Naive thymus-derived CD8-positive, alpha-beta T cell (primary cell): Measurements from ENCODE around the gene RIOX2. TPM values are rescaled to one million over a fixed set of nuclear protein-coding genes. Genes with fewer than 3 reads are reported as not detected.

Experiments used
- ATAC-seq, 2 donors: fragments of 150-1000 bp; cut with Tn5 transposase in 1 of 2; sonication (Bioruptor Pico), chemical (Tn5 transposase) in 1 of 2; 1 replicate in 1 of 2; 2 replicates in 1 of 2; pipeline ENCODE4 v1.10.0; 2021; ENCODE audit warnings: mild to moderate bottlenecking in 2 of 2, moderate library complexity in 2 of 2
- POLR2A ChIA-PET: fragments of 350-600 bp; sonication (Branson Sonifier 250); formaldehyde crosslinking; loops from one replicate; lab custom pipeline; 2021; ENCODE audit warnings: antibody characterized with exemption; lab: Charles Lee
- DNase-seq, 10 donors: peaks; one replicate each; pipeline versions ENCODE4 v3.0.0 to v3.0.0-alpha.2; 2020 to 2022
- H3K27ac Mint-ChIP-seq, 10 donors: one replicate each; pipeline ENCODE4 v1.8.0; 2020 to 2022; ENCODE audit warnings: mild to moderate bottlenecking in 10 of 10, mixed read lengths in 10 of 10, moderate library complexity in 4 of 10, inconsistent platforms in 1 of 10
- H3K27me3 Mint-ChIP-seq, 5 donors: one replicate each; pipeline ENCODE4 v1.8.0; 2021 to 2022; ENCODE audit warnings: mixed read lengths in 5 of 5
- H3K36me3 Mint-ChIP-seq, 3 donors: one replicate each; pipeline ENCODE4 v1.8.0; 2020 to 2022; ENCODE audit warnings: mixed read lengths in 3 of 3, mild to moderate bottlenecking in 2 of 3, inconsistent platforms in 1 of 3
- H3K4me1 Mint-ChIP-seq, 4 donors: one replicate each; pipeline ENCODE4 v1.8.0; 2021 to 2022; ENCODE audit warnings: mixed read lengths in 4 of 4
- H3K4me3 Mint-ChIP-seq, 10 donors: one replicate each; pipeline ENCODE4 v1.8.0; 2020 to 2022; ENCODE audit warnings: mild to moderate bottlenecking in 10 of 10, mixed read lengths in 10 of 10, moderate library complexity in 6 of 10, inconsistent platforms in 1 of 10
- H3K9me3 Mint-ChIP-seq, 9 donors: one replicate each; pipeline ENCODE4 v1.8.0; 2020 to 2022; ENCODE audit warnings: mixed read lengths in 9 of 9, mild to moderate bottlenecking in 3 of 9, inconsistent platforms in 1 of 9, moderate library complexity in 1 of 9
- polyA plus RNA-seq, 3 donors: library from polyadenylated mRNA; unstranded; fragments of 300-500 nt; fragmentation: Illumina TruSeq; gene quantifications; one replicate each; pipeline ENCODE4 v1.2.3, GENCODE V29; 2021
- total RNA-seq, 8 experiments: library from RNA in 2 of 8; stranded (reverse) in 2 of 8; gene quantifications; one replicate each; pipeline ENCODE4 v1.2.3 and lab custom pipeline; 2021 to 2026

The RIOX2 gene
- total and polyA plus RNA-seq, 5 experiments from 2014 or later, result 26.9 to 36.5 (median 32.4) TPM

DNA sequence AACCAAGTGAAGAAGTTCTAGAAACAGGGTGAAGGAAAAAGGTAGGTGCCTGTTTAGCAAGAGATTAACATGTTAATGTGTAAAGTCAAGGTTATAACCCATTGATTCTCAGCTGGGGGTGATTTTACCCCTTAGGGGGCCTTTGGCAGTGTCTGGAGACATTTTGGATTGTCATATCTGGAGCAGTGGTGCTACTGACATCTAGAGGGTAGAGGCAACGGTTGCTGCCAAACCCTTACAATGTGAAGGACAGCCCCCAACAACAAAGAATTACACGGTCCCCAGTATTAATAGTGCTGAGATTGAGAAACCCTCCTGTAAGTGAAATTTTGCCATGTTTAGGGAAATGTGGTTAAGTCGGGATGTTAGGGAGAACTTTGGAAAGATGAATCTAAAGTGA, 75.7 kb downstream of the RIOX2 start:
- no peaks in the 10 kb centered on the region for H3K9me3 Mint-ChIP-seq
- ATAC-seq, result no peak
- POLR2A ChIA-PET, result no interaction called here
- no peak overlapping the region for H3K4me3 Mint-ChIP-seq
- no peak for DNase-seq
- no peaks in the 10 kb centered on the region for H3K27me3 Mint-ChIP-seq
- H3K4me1 Mint-ChIP-seq, result peaks cover 4 to 9% (median 6%) of the 10 kb centered on the region in 4 donors
- no peaks in the 10 kb centered on the region for H3K36me3 Mint-ChIP-seq
- no peak overlapping the region for H3K27ac Mint-ChIP-seq

DNA sequence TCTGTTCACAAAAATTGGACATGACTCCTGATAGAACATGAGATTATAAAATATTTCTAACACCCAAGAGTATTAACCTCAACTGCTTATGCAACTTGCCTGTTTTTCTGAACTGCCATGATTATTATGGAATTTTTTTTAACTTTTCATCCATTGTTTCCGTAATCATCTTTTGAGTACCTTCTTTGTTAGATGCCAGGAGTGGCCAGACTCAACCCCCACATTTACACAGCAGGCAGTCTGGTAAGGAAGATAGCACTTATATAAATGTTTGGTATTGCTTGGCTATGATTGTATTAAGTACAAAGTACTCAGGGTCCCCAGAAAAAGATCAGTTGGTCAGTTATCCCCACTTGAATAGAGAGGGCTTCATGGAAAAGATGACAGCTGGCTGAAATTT, 76.1 kb downstream of the RIOX2 start:
- DNase-seq (no peak), ATAC-seq (no peak)
- Mint-ChIP-seq H3K27ac (no peak overlapping the region), H3K4me1 (peaks cover 2 to 5% (median 4%) of the 10 kb centered on the region in 4 donors), H3K4me3 (no peak overlapping the region), H3K9me3 (no peaks in the 10 kb centered on the region), H3K36me3 (no peaks in the 10 kb centered on the region), H3K27me3 (no peaks in the 10 kb centered on the region)
- POLR2A ChIA-PET, result no interaction called here

DNA sequence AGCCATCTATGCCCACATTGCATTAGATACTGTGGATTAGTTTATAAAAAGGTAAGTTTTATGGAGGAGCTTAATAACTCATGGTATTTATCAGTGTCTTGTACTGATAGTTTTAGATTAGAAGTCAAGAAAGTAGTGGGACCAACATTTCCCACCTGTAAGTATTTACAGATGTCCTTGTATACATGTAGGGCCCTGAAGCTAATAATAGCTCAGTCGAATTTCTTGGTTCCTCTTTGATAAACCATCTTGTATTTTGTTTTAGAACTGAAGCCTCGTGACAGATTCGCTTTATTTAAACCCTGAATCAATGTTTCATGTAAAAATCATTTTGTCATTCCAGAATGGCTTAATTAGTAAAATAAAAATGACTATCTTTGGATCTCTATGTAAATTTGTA, 77.0 kb downstream of the RIOX2 start:
- POLR2A ChIA-PET, result no interaction called here
- ATAC-seq, result no peak
- DNase-seq, result no peak
- H3K4me1 Mint-ChIP-seq, result peaks cover 0 to 4% (median under 1%) of the 10 kb centered on the region in 4 donors
- no peak overlapping the region for H3K4me3 Mint-ChIP-seq
- H3K27ac Mint-ChIP-seq, result no peak overlapping the region
- no peaks in the 10 kb centered on the region for H3K9me3 Mint-ChIP-seq
- no peaks in the 10 kb centered on the region for H3K27me3 Mint-ChIP-seq
- H3K36me3 Mint-ChIP-seq, result no peaks in the 10 kb centered on the region

DNA sequence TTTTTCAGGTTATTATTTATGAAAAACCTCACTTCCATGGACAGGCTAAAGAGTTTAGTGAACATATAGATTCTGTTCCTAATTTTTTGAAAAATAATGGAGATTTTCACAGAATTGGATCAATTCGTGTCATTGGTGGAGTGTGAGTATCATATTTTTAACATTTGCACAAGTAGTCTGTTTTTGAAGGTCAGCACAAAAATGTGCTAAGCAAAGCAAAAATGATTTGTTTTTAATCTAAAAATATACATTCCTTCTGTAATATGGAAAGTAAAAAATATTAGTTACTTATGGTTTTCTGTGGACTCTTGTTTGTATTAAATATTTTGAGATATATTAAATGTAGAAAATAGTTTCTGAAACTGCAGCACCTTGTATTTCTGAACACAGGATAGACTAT, 79.4 kb downstream of the RIOX2 start:
- no peak for ATAC-seq
- DNase-seq, result no peak
- no peaks in the 10 kb centered on the region for H3K36me3 Mint-ChIP-seq
- POLR2A ChIA-PET, result no interaction called here
- H3K9me3 Mint-ChIP-seq, result no peaks in the 10 kb centered on the region
- H3K4me3 Mint-ChIP-seq, result no peak overlapping the region
- H3K27me3 Mint-ChIP-seq, result no peaks in the 10 kb centered on the region
- H3K27ac Mint-ChIP-seq, result no peak overlapping the region
- H3K4me1 Mint-ChIP-seq, result peaks cover 0 to 2% (median 0%) of the 10 kb centered on the region in 4 donors

Other genes with a start within 250 kb of the RIOX2 start
- gene ARL6, start 207.7 kb downstream of the RIOX2 start, total RNA-seq, result 1 to 10 TPM; 3.8 to 4.8 TPM
- 1 to 10 TPM; 2.3 to 3.3 (median 2.7) TPM for gene ARL6, start 207.7 kb downstream of the RIOX2 start, polyA plus RNA-seq
- 1 to 10 TPM; 2.9 to 3.3 TPM for gene CRYBG3, start 150.4 kb downstream of the RIOX2 start, total RNA-seq
- under 1 TPM; 0.15 to 0.90 (median 0.48) TPM for gene CRYBG3, start 150.4 kb downstream of the RIOX2 start, polyA plus RNA-seq
- gene GABRR3, start 62.9 kb upstream of the RIOX2 start, total RNA-seq, result not detected
- not detected for gene GABRR3, start 62.9 kb upstream of the RIOX2 start, polyA plus RNA-seq
- not detected for gene OR5AC2, start 114.7 kb upstream of the RIOX2 start, total RNA-seq
- not detected for gene OR5AC2, start 114.7 kb upstream of the RIOX2 start, polyA plus RNA-seq
- not detected for gene OR5H1, start 158.3 kb upstream of the RIOX2 start, total RNA-seq
- gene OR5H1, start 158.3 kb upstream of the RIOX2 start, polyA plus RNA-seq, result not detected
- gene OR5H14, start 175.0 kb upstream of the RIOX2 start, total RNA-seq, result not detected
- not detected for gene OR5H14, start 175.0 kb upstream of the RIOX2 start, polyA plus RNA-seq
- not detected for gene OR5H15, start 194.3 kb upstream of the RIOX2 start, total RNA-seq
- gene OR5H15, start 194.3 kb upstream of the RIOX2 start, polyA plus RNA-seq, result not detected